Osteocyte (in vitro differentiated cells): ENCODE results near the gene CSRP1. TPM values are rescaled to one million over a fixed set of nuclear protein-coding genes. Genes with fewer than 3 reads are reported as not detected.

ENCODE experiments used
- DNase-seq: peaks from one replicate; pipeline ENCODE4 v3.0.0; 2021; ENCODE audit warnings: mixed read lengths; ENCODE audit not compliant: unreplicated experiment; ENCODE audit errors: extremely low spot score
- H3K27ac Mint-ChIP-seq: one replicate; pipeline ENCODE4 v1.8.0; 2021; ENCODE audit warnings: mild to moderate bottlenecking, mixed read lengths; ENCODE audit not compliant: unreplicated experiment
- H3K27me3 Mint-ChIP-seq: one replicate; pipeline ENCODE4 v1.8.0; 2021; ENCODE audit warnings: mixed read lengths; ENCODE audit not compliant: unreplicated experiment
- H3K36me3 Mint-ChIP-seq: one replicate; pipeline ENCODE4 v1.8.0; 2021; ENCODE audit warnings: mixed read lengths; ENCODE audit not compliant: unreplicated experiment
- H3K4me1 Mint-ChIP-seq: one replicate; pipeline ENCODE4 v1.8.0; 2021; ENCODE audit warnings: mixed read lengths; ENCODE audit not compliant: unreplicated experiment
- H3K4me3 Mint-ChIP-seq: one replicate; pipeline ENCODE4 v1.8.0; 2021; ENCODE audit warnings: mild to moderate bottlenecking, moderate library complexity, mixed read lengths; ENCODE audit not compliant: unreplicated experiment
- H3K9me3 Mint-ChIP-seq: one replicate; pipeline ENCODE4 v1.8.0; 2021; ENCODE audit warnings: mixed read lengths; ENCODE audit not compliant: unreplicated experiment
- total RNA-seq: library from RNA; stranded (reverse); gene quantifications from 2 replicates; pipeline ENCODE4 v1.2.1, GENCODE V29; 2021
- TF ChIP-seq, protein P1 (sequence below): fragments of 200-600 bp; sonication (generic); IDR thresholded peaks from 2 replicates; pipeline ENCODE4 v1.5.0; 2021; ENCODE audit warnings: antibody characterized with exemption, mild to moderate bottlenecking, moderate library complexity

The CSRP1 gene
- total RNA-seq, 1 donor from 2014 or later, result 0.56 TPM

DNA sequence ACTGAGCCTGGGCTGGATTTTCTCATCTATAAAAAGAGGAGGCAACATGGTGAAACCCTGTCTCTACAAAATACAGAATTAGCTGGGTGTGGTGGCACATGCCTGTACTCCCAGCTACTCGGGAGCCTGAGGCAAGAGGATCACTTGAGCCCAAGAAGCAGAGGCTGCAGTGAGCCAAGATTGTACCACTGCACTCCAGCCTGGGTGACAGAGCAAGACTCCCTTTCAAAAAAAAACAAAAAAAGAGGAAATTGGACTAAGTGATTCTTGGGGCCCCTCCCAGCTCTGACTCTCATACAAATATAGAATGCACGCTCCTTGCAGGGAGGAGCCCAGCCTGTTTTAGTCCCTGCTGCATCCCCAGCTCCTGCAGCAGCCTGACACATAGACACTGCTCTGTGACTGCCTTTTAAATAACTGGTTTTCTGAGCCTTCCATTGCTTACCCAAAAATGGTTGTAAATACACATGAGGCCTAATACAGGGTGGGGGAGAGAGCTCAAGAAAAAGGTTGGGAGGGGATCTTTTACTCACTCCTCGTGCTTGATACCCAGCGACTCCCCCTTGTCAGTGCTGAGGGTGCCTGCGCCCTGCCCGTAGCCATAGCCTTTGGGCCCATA, 17.2 kb downstream of the CSRP1 start:
- Mint-ChIP-seq H3K27me3 (no peaks in the 10 kb centered on the region), H3K9me3 (no peaks in the 10 kb centered on the region), H3K36me3 (no peaks in the 10 kb centered on the region), H3K27ac (peak overlapping the region; percentile 80), H3K4me1 (peaks cover 69% of the 10 kb centered on the region), H3K4me3 (no peak overlapping the region)
- no peak for DNase-seq
- TF ChIP-seq, protein P1, sequence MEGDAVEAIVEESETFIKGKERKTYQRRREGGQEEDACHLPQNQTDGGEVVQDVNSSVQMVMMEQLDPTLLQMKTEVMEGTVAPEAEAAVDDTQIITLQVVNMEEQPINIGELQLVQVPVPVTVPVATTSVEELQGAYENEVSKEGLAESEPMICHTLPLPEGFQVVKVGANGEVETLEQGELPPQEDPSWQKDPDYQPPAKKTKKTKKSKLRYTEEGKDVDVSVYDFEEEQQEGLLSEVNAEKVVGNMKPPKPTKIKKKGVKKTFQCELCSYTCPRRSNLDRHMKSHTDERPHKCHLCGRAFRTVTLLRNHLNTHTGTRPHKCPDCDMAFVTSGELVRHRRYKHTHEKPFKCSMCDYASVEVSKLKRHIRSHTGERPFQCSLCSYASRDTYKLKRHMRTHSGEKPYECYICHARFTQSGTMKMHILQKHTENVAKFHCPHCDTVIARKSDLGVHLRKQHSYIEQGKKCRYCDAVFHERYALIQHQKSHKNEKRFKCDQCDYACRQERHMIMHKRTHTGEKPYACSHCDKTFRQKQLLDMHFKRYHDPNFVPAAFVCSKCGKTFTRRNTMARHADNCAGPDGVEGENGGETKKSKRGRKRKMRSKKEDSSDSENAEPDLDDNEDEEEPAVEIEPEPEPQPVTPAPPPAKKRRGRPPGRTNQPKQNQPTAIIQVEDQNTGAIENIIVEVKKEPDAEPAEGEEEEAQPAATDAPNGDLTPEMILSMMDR, result no peak

DNA sequence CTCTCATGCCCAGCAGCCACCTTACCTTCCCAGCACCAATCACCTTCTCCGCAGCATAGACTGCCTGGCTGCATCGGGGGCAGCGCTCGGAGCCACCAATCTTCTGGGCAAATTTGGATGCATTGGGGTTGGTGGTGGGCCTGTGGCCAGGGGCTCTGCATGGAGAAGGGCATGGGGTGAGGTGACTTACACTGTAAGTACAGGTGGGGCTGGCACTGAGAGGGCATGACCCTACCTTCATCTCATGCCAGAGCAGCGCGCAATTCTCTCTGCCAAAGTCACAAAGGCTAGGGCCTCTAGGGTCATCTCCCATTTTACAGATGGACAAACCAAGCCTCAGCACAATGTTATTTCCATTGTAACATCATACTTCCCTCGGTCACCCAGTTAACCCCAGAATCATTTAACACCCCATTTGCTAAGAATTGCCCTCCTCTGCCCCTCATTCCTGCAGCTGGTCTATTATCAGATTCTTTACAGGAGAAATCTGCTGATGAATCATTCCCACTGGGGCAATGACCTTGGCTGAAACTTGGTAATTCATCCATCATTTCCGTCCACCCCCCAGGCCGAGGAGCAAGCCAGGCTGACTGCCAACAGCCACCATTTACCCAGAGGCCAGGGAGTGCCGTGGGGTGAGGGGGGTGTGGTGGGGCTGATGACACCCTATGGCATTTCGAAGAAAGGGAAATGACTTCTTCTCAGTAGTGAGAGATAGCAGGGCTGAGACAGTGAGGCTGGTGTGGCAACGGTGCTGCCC, 17.9 kb downstream of the CSRP1 start:
- H3K4me3 Mint-ChIP-seq, result no peak overlapping the region
- DNase-seq, result peak; percentile 89
- peak overlapping the region; percentile 80 for H3K27ac Mint-ChIP-seq
- TF ChIP-seq, protein P1, result no peak
- H3K4me1 Mint-ChIP-seq, result peaks cover 63% of the 10 kb centered on the region
- H3K9me3 Mint-ChIP-seq, result no peaks in the 10 kb centered on the region
- no peaks in the 10 kb centered on the region for H3K36me3 Mint-ChIP-seq
- no peaks in the 10 kb centered on the region for H3K27me3 Mint-ChIP-seq

DNA sequence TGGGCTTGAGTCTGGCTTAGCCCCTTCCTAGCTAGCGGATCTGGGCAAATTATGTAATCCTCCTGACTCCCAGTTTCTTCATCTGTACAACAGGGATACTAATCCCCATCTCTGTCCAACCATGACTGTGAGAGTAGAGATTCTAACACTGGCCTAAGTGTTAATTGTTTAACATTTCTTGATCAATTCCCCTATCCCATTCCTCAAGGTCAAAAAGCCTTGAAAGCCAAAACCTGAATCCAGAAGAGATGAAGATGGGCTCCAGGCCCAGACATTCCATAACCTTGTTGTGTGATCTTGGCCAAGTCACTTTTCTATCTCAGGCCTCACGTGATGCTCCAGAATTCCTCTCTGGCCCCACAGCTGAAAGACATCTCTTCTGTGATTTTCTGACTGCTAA, 19.2 kb downstream of the CSRP1 start:
- H3K4me1 Mint-ChIP-seq, result peaks cover 56% of the 10 kb centered on the region
- H3K27me3 Mint-ChIP-seq, result no peaks in the 10 kb centered on the region
- no peak overlapping the region for H3K4me3 Mint-ChIP-seq
- H3K27ac Mint-ChIP-seq, result no peak overlapping the region
- TF ChIP-seq, protein P1, result no peak
- no peaks in the 10 kb centered on the region for H3K36me3 Mint-ChIP-seq
- no peaks in the 10 kb centered on the region for H3K9me3 Mint-ChIP-seq
- no peak for DNase-seq

DNA sequence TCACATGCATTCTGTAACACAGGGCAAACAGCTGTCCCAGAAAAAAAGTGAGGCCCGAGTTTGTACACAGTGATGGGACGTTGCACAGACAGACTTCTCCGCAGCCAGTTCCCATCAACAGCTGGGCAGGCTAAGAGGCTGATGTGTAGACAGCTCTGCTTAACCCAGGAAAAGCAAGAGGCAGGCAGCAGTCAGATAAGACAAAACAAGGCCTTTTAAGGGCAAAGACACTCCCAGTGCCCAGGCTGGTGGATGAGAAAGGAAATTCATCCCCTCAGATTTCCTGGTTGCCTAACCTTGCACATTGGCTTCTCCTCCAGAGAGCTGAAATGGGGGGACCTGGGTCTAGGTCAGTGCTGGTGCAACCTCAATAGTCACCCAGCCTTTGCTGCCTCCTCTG, 20.7 kb downstream of the CSRP1 start:
- Mint-ChIP-seq H3K4me3 (no peak overlapping the region), H3K36me3 (no peaks in the 10 kb centered on the region), H3K4me1 (peaks cover 53% of the 10 kb centered on the region), H3K27ac (peak overlapping the region; percentile 24), H3K9me3 (no peaks in the 10 kb centered on the region), H3K27me3 (no peaks in the 10 kb centered on the region)
- DNase-seq, result no peak
- TF ChIP-seq, protein P1, result no peak

DNA sequence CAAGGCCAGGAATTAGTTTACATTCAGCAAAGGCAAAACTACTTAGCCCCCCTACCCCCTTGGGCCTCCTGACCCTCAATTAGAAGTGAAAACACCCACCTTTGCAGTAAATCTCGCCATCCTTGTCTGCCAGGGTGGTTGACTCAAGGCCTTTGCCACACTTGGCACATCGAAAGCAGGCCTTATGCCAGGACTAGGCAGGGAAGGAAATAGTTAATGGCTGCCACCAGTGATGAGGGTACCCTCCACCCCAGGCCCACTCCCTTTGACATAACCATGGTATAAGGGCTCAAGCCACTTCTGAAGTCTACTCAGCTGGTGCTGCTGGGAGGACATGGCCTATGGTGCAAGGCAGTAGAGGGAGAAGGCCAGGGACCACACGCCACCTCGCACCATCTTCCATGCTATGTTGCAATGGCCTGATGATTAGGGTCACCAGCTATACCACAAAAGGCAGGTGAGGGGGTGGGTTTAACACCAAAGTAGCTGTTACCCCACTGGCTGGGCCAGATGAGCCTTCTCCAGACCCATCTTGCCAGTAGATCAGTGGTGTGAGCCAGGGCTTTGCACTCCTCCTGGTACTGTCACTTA, 21.6 kb downstream of the CSRP1 start:
- Mint-ChIP-seq H3K27me3 (no peaks in the 10 kb centered on the region), H3K4me3 (no peak overlapping the region), H3K4me1 (peaks cover 51% of the 10 kb centered on the region), H3K27ac (no peak overlapping the region), H3K36me3 (no peaks in the 10 kb centered on the region), H3K9me3 (no peaks in the 10 kb centered on the region)
- DNase-seq, result no peak
- TF ChIP-seq, protein P1, result no peak
